Fibroblast of villous mesenchyme (primary cell): ENCODE data around the gene CIRBP. TPM values are rescaled to one million over a fixed set of nuclear protein-coding genes. Genes with fewer than 3 reads are reported as not detected.
A peak's percentile ranks its signal among the peaks of the same experiment; 100 is the strongest.

Experiments
- DNase-seq: peaks from one replicate; pipeline ENCODE4 v3.0.0-alpha.2; 2010; ENCODE audit warnings: low read depth
- H3K4me3 ChIP-seq: 2 replicates; pipeline ENCODE4 v1.5.1; 2011; ENCODE audit warnings: low read depth, mild to moderate bottlenecking, low read length
- CTCF ChIP-seq: IDR thresholded peaks from 2 replicates; pipeline ENCODE4 v1.5.1; 2012; ENCODE audit warnings: low read depth, mild to moderate bottlenecking, low read length; ENCODE audit not compliant: insufficient read depth
- total RNA-seq: library from RNA; depleted of rRNA; stranded (reverse); fragments of >200 nt; gene quantifications from 2 replicates; pipeline ENCODE4 v1.2.3, GENCODE V29; 2012

The CIRBP gene
- total RNA-seq, 1 donor = 85.5 TPM

- TF ChIP-seq CTCF = peak; percentile 64
- DNase-seq = peak; percentile 94
- H3K4me3 ChIP-seq = peak overlapping the region; percentile 49
Measured at GRCh38 chr19:1239796-1240737, 29.1 kb upstream of the CIRBP start.

- DNase-seq = no peak
- no peak for TF ChIP-seq CTCF
- no peak overlapping the region for H3K4me3 ChIP-seq
Measured at GRCh38 chr19:1240925-1241324, 28.2 kb upstream of the CIRBP start.

GRCh38 chr19:1241417-1242095, 27.6 kb upstream of the CIRBP start, which contains the start of gene ATP5F1D:
ATP5F1D (plus strand) TSS chr19:1241751; CDS start chr19:1241851, 100 bp downstream.
- peak within 1 kb of the TSS; percentile 70 for H3K4me3 ChIP-seq
- no peak for TF ChIP-seq CTCF
- DNase-seq = peak; percentile 95

GRCh38 chr19:1243768-1244692, 25.1 kb upstream of the CIRBP start:
- DNase-seq = peak; percentile 85
- peak overlapping the region; percentile 40 for H3K4me3 ChIP-seq
- TF ChIP-seq CTCF = peak; percentile 89

GRCh38 chr19:1244693-1245451, 24.3 kb upstream of the CIRBP start:
- TF ChIP-seq CTCF = no peak
- peak overlapping the region; percentile 40 for H3K4me3 ChIP-seq
- no peak for DNase-seq
